Measurements from ENCODE around the gene MIOX. TPM values are rescaled to one million over a fixed set of nuclear protein-coding genes. Genes with fewer than 3 reads are reported as not detected.

Gene MIOX
- total and polyA plus RNA-seq, 2 experiments from 2014 or later: not detected

DNA sequence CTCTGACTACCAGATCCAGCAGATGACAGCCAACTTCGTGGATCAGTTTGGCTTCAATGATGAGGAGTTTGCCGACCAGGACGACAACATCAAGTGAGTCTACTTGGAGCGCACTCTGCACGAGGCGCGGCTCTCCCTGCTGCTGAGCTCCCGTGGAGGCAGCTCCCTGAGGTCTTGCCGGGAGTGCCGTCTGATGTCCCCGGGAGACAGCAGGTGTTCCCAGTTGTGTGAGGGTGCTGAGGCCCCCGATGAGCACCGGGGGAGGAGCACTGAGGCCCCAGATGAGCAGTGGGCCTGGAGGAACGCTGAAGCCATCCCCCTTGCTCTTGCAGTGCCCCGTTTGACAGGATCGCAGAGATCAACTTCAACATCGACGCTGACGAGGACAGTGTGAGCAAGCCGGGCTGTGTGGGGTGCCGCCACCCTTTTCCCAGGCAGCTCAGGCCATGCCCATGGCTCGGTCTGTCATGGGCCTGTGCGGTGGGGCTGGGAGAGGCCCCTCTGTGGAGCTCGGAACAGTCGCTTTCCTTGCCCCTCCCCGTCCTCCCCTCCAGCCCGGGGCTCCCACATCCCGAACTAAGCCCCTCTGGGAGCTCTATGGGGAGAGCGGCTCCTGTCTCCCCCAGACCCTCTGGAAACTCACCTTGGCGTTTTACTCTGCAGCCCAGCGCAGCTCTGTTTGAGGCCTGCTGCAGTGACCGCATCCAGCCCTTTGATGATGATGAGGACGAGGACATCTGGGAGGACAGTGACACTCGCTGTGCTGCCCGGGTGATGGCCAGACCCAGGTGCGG is 49.0 kb upstream of the MIOX start:
- ATAC-seq (no peak), DNase-seq (ENCODE audit: low spot score) (no peak)
- Histone ChIP-seq H3K4me1 (ENCODE audit: insufficient read depth) (no peaks in the 10 kb centered on the region), H3K79me2 (replicated peaks; ENCODE audit: insufficient read depth) (no peaks in the 10 kb centered on the region), H3K4me2 (no peak overlapping the region), H4K20me1 (replicated peaks; ENCODE audit: insufficient read depth) (no peaks in the 10 kb centered on the region), H3K36me3 (ENCODE audit: insufficient read depth) (no peaks in the 10 kb centered on the region), H3F3A (replicated peaks; ENCODE audit: low read depth) (no peaks in the 10 kb centered on the region), H2AFZ (no peak overlapping the region), H3K27ac (ENCODE audit: low read depth) (no peak overlapping the region), H3K9me2 (ENCODE audit: insufficient read depth) (no peaks in the 10 kb centered on the region), H3K4me3 (no peak overlapping the region), H3K27me3 (ENCODE audit: insufficient read depth) (no peaks in the 10 kb centered on the region)
- TF ChIP-seq, protein P1, sequence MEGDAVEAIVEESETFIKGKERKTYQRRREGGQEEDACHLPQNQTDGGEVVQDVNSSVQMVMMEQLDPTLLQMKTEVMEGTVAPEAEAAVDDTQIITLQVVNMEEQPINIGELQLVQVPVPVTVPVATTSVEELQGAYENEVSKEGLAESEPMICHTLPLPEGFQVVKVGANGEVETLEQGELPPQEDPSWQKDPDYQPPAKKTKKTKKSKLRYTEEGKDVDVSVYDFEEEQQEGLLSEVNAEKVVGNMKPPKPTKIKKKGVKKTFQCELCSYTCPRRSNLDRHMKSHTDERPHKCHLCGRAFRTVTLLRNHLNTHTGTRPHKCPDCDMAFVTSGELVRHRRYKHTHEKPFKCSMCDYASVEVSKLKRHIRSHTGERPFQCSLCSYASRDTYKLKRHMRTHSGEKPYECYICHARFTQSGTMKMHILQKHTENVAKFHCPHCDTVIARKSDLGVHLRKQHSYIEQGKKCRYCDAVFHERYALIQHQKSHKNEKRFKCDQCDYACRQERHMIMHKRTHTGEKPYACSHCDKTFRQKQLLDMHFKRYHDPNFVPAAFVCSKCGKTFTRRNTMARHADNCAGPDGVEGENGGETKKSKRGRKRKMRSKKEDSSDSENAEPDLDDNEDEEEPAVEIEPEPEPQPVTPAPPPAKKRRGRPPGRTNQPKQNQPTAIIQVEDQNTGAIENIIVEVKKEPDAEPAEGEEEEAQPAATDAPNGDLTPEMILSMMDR (conservative IDR thresholded peaks at IDR 0.05; ENCODE audit: low read depth in 2 of 2): no peak
- TF ChIP-seq, protein P2, sequence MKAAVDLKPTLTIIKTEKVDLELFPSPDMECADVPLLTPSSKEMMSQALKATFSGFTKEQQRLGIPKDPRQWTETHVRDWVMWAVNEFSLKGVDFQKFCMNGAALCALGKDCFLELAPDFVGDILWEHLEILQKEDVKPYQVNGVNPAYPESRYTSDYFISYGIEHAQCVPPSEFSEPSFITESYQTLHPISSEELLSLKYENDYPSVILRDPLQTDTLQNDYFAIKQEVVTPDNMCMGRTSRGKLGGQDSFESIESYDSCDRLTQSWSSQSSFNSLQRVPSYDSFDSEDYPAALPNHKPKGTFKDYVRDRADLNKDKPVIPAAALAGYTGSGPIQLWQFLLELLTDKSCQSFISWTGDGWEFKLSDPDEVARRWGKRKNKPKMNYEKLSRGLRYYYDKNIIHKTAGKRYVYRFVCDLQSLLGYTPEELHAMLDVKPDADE (IDR thresholded peaks at IDR 0.05): no peak
- TF ChIP-seq, protein P3, sequence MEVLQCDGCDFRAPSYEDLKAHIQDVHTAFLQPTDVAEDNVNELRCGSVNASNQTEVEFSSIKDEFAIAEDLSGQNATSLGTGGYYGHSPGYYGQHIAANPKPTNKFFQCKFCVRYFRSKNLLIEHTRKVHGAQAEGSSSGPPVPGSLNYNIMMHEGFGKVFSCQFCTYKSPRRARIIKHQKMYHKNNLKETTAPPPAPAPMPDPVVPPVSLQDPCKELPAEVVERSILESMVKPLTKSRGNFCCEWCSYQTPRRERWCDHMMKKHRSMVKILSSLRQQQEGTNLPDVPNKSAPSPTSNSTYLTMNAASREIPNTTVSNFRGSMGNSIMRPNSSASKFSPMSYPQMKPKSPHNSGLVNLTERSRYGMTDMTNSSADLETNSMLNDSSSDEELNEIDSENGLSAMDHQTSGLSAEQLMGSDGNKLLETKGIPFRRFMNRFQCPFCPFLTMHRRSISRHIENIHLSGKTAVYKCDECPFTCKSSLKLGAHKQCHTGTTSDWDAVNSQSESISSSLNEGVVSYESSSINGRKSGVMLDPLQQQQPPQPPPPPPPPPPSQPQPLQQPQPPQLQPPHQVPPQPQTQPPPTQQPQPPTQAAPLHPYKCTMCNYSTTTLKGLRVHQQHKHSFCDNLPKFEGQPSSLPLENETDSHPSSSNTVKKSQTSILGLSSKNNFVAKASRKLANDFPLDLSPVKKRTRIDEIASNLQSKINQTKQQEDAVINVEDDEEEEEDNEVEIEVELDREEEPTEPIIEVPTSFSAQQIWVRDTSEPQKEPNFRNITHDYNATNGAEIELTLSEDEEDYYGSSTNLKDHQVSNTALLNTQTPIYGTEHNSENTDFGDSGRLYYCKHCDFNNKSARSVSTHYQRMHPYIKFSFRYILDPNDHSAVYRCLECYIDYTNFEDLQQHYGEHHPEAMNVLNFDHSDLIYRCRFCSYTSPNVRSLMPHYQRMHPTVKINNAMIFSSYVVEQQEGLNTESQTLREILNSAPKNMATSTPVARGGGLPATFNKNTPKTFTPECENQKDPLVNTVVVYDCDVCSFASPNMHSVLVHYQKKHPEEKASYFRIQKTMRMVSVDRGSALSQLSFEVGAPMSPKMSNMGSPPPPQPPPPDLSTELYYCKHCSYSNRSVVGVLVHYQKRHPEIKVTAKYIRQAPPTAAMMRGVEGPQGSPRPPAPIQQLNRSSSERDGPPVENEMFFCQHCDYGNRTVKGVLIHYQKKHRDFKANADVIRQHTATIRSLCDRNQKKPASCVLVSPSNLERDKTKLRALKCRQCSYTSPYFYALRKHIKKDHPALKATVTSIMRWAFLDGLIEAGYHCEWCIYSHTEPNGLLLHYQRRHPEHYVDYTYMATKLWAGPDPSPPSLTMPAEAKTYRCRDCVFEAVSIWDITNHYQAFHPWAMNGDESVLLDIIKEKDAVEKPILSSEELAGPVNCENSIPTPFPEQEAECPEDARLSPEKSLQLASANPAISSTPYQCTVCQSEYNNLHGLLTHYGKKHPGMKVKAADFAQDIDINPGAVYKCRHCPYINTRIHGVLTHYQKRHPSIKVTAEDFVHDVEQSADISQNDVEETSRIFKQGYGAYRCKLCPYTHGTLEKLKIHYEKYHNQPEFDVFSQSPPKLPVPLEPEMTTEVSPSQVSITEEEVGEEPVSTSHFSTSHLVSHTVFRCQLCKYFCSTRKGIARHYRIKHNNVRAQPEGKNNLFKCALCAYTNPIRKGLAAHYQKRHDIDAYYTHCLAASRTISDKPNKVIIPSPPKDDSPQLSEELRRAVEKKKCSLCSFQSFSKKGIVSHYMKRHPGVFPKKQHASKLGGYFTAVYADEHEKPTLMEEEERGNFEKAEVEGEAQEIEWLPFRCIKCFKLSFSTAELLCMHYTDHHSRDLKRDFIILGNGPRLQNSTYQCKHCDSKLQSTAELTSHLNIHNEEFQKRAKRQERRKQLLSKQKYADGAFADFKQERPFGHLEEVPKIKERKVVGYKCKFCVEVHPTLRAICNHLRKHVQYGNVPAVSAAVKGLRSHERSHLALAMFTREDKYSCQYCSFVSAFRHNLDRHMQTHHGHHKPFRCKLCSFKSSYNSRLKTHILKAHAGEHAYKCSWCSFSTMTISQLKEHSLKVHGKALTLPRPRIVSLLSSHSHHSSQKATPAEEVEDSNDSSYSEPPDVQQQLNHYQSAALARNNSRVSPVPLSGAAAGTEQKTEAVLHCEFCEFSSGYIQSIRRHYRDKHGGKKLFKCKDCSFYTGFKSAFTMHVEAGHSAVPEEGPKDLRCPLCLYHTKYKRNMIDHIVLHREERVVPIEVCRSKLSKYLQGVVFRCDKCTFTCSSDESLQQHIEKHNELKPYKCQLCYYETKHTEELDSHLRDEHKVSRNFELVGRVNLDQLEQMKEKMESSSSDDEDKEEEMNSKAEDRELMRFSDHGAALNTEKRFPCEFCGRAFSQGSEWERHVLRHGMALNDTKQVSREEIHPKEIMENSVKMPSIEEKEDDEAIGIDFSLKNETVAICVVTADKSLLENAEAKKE (CRISPR knock-in tag; IDR thresholded peaks at IDR 0.05): no peak
- Mint-ChIP-seq H3K27me3 (ENCODE audit: insufficient read depth, low read depth, poor library complexity) (peaks cover 12% of the 10 kb centered on the region), H3K36me3 (ENCODE audit: low read depth) (0 out of 3 replicates have a peak, but pooled peaks cover 6% of the 10 kb centered on the region), H3K27ac (no peak overlapping the region), H3K4me3 (no peak overlapping the region), H3K9me3 (no peaks in the 10 kb centered on the region), H3K4me1 (no peaks in the 10 kb centered on the region)
